HCT116 (cell line): ENCODE results near the gene DNAJC4.

Experiments
- ATF3 ChIP-seq: IDR thresholded peaks from 2 replicates; pipeline ENCODE4 v1.6.1; 2012
- CBX3 ChIP-seq: IDR thresholded peaks from 2 replicates; pipeline ENCODE4 v1.6.1; 2012; ENCODE audit warnings: low read depth
- CTCF ChIP-seq, 3 experiments: fragments of 200-600 bp in 1 of 3; sonication (generic) in 1 of 3; IDR thresholded peaks in 2 of 3; conservative IDR thresholded peaks in 1 of 3; 2 replicates each; pipeline ENCODE4 v1.5.1; 2012 to 2017; ENCODE audit warnings: low read depth in 2 of 3, low read length in 2 of 3, antibody characterized with exemption in 1 of 3, borderline replicate concordance in 1 of 3, control low read depth in 1 of 3, mild to moderate bottlenecking in 1 of 3, mixed read lengths in 1 of 3, mixed run types in 1 of 3, moderate library complexity in 1 of 3; ENCODE audit not compliant: insufficient read depth in 1 of 3
- ELF1 ChIP-seq: IDR thresholded peaks from 2 replicates; pipeline ENCODE4 v1.6.1; 2012; ENCODE audit warnings: low read depth, borderline replicate concordance
- EZH2 ChIP-seq: fragments of 200-600 bp; sonication (generic); IDR thresholded peaks from 2 replicates; pipeline ENCODE4 v1.6.1; 2017; ENCODE audit warnings: antibody characterized with exemption, mixed run types
- EZH2phosphoT487 ChIP-seq: fragments of 200-600 bp; IDR thresholded peaks from 2 replicates; pipeline ENCODE4 v1.6.1; 2018; ENCODE audit warnings: antibody characterized with exemption, borderline replicate concordance
- MAX ChIP-seq: IDR thresholded peaks from 2 replicates; pipeline ENCODE4 v1.6.1; 2012
- POLR2A ChIP-seq: IDR thresholded peaks from 2 replicates; pipeline ENCODE4 v1.7.0; 2011; ENCODE audit warnings: borderline replicate concordance; ENCODE audit not compliant: insufficient read depth, insufficient read length; ENCODE audit errors: extremely low read depth
- RAD21 ChIP-seq: IDR thresholded peaks from 2 replicates; pipeline ENCODE4 v1.6.1; 2012; ENCODE audit warnings: low read depth, mild to moderate bottlenecking
- REST ChIP-seq: IDR thresholded peaks from 2 replicates; pipeline ENCODE4 v1.6.1; 2012; ENCODE audit warnings: low read depth
- SIN3A ChIP-seq: IDR thresholded peaks from 2 replicates; pipeline ENCODE4 v1.6.1; 2012; ENCODE audit warnings: low read depth
- YY1 ChIP-seq: IDR thresholded peaks from 2 replicates; pipeline ENCODE4 v1.6.1; 2011; ENCODE audit warnings: low read length, low read depth, moderate library complexity, mild to moderate bottlenecking; ENCODE audit not compliant: insufficient replicate concordance; ENCODE audit errors: extremely low read depth
- ZBTB33 ChIP-seq: IDR thresholded peaks from 2 replicates; pipeline ENCODE4 v1.6.1; 2011; ENCODE audit warnings: mild to moderate bottlenecking, low read length, moderate library complexity; ENCODE audit not compliant: insufficient replicate concordance; ENCODE audit errors: extremely low read depth
- ZNF274 ChIP-seq: fragments of 200-500 bp; sonication (Bioruptor generic); IDR thresholded peaks from 2 replicates; pipeline ENCODE4 v1.6.1; 2014; ENCODE audit warnings: mild to moderate bottlenecking, low read depth, low read length, inconsistent platforms

GRCh38 chr11:64222651-64223000 is 7.7 kb upstream of the DNAJC4 start:
- TF ChIP-seq CTCF (IDR thresholded peaks at IDR 0.05 in 2 of 3, conservative IDR thresholded peaks at IDR 0.05 in 1 of 3; ENCODE audit: borderline replicate concordance in 1 of 3, insufficient read depth in 1 of 3, low read depth in 2 of 3, low read length in 2 of 3) = no peak
- TF ChIP-seq ZNF274 = no peak
- TF ChIP-seq YY1 = no peak
- TF ChIP-seq MAX = no peak
- no peak for TF ChIP-seq ZBTB33
- TF ChIP-seq EZH2 = no peak
- no peak for TF ChIP-seq ATF3
- TF ChIP-seq CBX3 = no peak
- no peak for TF ChIP-seq POLR2A
- no peak for TF ChIP-seq EZH2phosphoT487
- no peak for TF ChIP-seq ELF1
- TF ChIP-seq SIN3A = no peak
- no peak for TF ChIP-seq RAD21
- TF ChIP-seq REST = no peak
